ENCODE measurements around the gene RAD9A.

DNA sequence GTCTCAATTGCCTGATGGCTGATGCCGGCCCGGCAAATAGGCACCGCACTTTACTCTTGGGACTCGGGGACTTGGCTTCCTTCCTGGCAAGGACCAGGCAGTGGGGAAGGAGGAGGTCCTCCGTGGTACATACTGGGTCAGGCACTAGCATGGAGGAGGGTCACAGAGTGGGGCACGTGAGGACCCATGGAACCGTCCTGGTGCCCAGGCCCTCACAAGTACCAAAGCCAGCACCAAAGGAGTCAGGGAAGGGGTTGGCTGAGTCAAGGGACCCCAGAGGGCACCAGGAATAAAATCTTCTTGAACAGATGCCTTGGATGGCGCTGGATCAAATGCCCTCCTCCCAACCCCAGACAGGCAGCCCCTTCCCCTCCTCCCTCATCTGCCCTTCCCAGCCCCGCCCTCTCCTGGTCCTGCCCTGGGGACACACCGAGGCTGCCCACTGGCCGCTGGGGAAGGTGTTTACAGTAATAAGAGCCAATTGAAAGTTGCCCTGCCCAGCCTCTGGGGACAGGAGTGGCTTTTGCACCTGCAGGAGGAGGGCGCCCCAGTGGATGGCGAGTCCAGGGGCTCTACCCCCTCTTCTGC is 18.1 kb downstream of the RAD9A start:
- TF ChIP-seq, protein P1, sequence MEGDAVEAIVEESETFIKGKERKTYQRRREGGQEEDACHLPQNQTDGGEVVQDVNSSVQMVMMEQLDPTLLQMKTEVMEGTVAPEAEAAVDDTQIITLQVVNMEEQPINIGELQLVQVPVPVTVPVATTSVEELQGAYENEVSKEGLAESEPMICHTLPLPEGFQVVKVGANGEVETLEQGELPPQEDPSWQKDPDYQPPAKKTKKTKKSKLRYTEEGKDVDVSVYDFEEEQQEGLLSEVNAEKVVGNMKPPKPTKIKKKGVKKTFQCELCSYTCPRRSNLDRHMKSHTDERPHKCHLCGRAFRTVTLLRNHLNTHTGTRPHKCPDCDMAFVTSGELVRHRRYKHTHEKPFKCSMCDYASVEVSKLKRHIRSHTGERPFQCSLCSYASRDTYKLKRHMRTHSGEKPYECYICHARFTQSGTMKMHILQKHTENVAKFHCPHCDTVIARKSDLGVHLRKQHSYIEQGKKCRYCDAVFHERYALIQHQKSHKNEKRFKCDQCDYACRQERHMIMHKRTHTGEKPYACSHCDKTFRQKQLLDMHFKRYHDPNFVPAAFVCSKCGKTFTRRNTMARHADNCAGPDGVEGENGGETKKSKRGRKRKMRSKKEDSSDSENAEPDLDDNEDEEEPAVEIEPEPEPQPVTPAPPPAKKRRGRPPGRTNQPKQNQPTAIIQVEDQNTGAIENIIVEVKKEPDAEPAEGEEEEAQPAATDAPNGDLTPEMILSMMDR (IDR thresholded peaks at IDR 0.05) = peak in 1 of 7 experiments; percentile 16
- TF ChIP-seq POLR2A (IDR thresholded peaks at IDR 0.05) = no peak

All from body of pancreas (tissue), 4 donors.